BJ (cell line): ENCODE measurements around the gene ERRFI1. TPM values are rescaled to one million over a fixed set of nuclear protein-coding genes. Genes with fewer than 3 reads are reported as not detected.
"Not testable (repeated sequence)": the region's sequence is repeated elsewhere in the genome, so short reads cannot be mapped to it uniquely, and the experiment has no call there.

Experiments used
- CTCF ChIA-PET: fragments of 350-600 bp; formaldehyde crosslinking; extraction: SDS; loops from one replicate; lab custom pipeline; 2021; ENCODE audit warnings: antibody characterized with exemption, inconsistent platforms; lab: Yijun Ruan, JAX
- POLR2A ChIA-PET: fragments of 300-600 bp; sonication (Branson Sonifier 250); formaldehyde crosslinking; extraction: SDS; loops from one replicate; lab custom pipeline; 2021; ENCODE audit warnings: antibody characterized with exemption; lab: Charles Lee
- DNase-seq: peaks from one replicate; pipeline ENCODE4 v3.0.0-alpha.2; 2011; ENCODE audit warnings: low read depth
- H3K27me3 ChIP-seq: 2 replicates; pipeline ENCODE4 v1.6.0; 2011; ENCODE audit warnings: low read length; ENCODE audit not compliant: control insufficient read depth, insufficient read depth
- H3K36me3 ChIP-seq: 2 replicates; pipeline ENCODE4 v1.5.1; 2011; ENCODE audit warnings: low read length; ENCODE audit not compliant: control insufficient read depth, insufficient read depth
- H3K4me3 ChIP-seq: 2 replicates; pipeline ENCODE4 v1.5.1; 2011; ENCODE audit warnings: low read depth, mild to moderate bottlenecking, control low read depth, low read length
- polyA plus RNA-seq: library from polyadenylated mRNA; depleted of rRNA; stranded (reverse); fragments of >200 nt; gene quantifications from 2 replicates; pipeline ENCODE4 v1.2.3, GENCODE V29; 2011
- TF ChIP-seq, protein P1 (sequence below): IDR thresholded peaks from 2 replicates; pipeline ENCODE4 v1.5.1; 2011; ENCODE audit warnings: low read depth, mild to moderate bottlenecking, control low read depth, inconsistent platforms, low read length, moderate library complexity; ENCODE audit not compliant: insufficient read depth

ERRFI1 gene
- polyA plus RNA-seq, 1 experiment: 20.5 TPM

DNA sequence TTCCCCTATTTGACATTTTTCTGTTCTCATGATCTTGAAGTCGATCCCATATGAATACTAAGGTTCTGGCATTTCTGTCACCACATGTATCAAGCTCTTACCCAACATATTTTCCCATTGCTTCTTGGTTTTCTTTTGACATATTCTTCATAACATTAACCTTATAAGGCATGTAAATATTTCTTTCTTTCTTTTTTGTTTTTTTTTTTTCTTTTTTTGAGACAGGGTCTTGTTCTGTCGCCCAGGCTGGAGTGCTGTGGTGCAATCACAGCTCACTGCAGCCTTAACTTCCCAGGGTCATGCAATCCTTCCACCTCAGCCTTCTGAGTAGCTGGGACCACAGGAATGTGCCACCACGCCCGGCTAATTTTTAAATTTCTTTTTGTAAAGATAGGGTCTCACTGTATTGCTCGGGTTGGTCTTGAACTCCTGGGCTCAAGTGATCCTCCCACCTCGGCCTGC lies 33.1 kb upstream of the ERRFI1 start:
- DNase-seq: no peak
- no peaks in the 10 kb centered on the region for H3K36me3 ChIP-seq
- POLR2A ChIA-PET: interaction anchor here (0.6 kb wide), 1 partner anchor 102 kb away, joined by 3 read pairs; no protein-coding TSS in a partner anchor
- H3K4me3 ChIP-seq: no peak overlapping the region
- TF ChIP-seq, protein P1, sequence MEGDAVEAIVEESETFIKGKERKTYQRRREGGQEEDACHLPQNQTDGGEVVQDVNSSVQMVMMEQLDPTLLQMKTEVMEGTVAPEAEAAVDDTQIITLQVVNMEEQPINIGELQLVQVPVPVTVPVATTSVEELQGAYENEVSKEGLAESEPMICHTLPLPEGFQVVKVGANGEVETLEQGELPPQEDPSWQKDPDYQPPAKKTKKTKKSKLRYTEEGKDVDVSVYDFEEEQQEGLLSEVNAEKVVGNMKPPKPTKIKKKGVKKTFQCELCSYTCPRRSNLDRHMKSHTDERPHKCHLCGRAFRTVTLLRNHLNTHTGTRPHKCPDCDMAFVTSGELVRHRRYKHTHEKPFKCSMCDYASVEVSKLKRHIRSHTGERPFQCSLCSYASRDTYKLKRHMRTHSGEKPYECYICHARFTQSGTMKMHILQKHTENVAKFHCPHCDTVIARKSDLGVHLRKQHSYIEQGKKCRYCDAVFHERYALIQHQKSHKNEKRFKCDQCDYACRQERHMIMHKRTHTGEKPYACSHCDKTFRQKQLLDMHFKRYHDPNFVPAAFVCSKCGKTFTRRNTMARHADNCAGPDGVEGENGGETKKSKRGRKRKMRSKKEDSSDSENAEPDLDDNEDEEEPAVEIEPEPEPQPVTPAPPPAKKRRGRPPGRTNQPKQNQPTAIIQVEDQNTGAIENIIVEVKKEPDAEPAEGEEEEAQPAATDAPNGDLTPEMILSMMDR: no peak
- H3K27me3 ChIP-seq: no peaks in the 10 kb centered on the region
- CTCF ChIA-PET: interaction anchor here (0.8 to 3.0 kb wide), 4 partner anchors 14 to 32 kb away, joined by 3 to 12 read pairs (median 4); no protein-coding TSS in a partner anchor

DNA sequence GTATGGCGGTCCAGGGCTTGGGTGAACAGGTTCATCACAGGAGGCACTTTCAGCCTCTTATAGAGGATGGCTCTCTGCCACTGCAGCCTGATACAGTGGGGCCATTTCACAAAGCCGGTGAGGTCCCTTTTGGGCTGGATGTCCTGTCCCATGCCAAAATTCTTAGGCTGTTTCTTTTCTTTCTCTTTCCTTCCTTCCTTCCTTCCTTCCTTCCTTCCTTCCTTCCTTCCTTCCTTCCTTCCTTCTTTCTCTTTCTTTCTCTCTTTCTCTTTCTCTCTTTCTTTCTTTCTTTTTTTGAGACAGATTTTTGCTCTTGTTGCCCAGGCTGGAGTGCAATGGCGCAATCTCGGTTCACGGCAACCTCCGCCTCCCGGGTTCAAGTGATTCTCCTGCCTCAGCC lies 31.7 kb upstream of the ERRFI1 start:
- POLR2A ChIA-PET, H3K36me3 ChIP-seq, H3K27me3 ChIP-seq, DNase-seq, H3K4me3 ChIP-seq: not testable (repeated sequence)
- CTCF ChIA-PET: interaction anchor here (1.4 kb wide), 1 partner anchor 19 kb away, joined by 5 read pairs; no protein-coding TSS in a partner anchor

DNA sequence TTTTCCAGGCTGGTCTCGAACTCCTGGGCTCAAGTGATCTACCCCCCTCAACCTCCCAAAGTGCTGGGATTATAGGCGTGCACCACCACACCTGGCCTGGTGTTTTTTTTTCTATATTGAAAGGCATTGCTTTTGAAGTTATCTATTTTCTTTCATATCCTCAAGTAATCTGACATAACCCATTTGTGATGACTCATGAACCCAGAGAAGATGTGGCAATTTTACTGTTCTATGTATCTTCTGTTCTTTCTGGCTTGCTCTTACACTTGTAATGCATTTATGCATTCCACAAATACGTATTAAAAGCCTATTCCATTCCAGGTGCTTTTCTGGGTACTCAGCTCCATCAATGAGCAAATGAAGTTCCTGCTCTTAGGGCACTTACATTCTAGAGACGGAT lies 29.9 kb upstream of the ERRFI1 start:
- POLR2A ChIA-PET: no interaction called here
- TF ChIP-seq, protein P1: no peak
- no peak for DNase-seq
- CTCF ChIA-PET: interaction anchor here (0.6 kb wide), 1 partner anchor 64 kb away, joined by 3 read pairs; no protein-coding TSS in a partner anchor
- Histone ChIP-seq H3K4me3 (no peak overlapping the region), H3K27me3 (no peaks in the 10 kb centered on the region), H3K36me3 (no peaks in the 10 kb centered on the region)

DNA sequence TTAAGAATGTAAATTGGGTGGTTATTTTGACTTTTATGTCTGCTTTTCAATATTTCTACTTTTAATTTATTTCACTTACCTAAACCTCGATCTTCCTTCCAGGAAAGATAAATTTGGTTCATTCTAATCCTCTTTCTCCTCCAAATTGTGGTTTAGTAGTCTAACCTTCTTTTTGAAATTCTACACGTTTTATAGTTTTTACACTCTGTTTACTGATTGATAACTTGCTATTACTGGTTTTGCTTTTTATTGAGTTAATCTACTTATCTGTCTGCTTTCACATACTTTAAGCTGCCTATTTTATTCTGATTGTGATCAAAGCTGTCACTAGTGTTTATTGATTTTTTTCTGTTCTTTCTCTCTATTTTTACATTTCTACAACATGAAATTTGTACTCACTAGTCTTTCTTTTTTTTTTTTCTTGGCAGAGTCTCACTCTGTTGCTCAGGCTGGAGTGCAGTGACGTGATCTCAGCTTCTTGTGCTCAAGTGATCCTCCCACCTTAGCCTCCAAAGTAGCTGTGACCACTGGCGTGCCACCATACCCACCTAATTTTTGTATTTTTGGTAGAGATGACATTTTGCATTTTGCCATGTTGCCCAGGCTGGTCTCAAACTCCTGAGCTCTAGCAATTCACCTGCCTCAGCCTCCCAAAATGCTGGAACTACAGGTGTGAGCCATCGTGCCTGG lies 27.9 kb upstream of the ERRFI1 start:
- no peak for DNase-seq
- TF ChIP-seq, protein P1: no peak
- ChIA-PET POLR2A (no interaction called here), CTCF (no interaction called here)
- Histone ChIP-seq H3K27me3 (no peaks in the 10 kb centered on the region), H3K4me3 (no peak overlapping the region), H3K36me3 (no peaks in the 10 kb centered on the region)

DNA sequence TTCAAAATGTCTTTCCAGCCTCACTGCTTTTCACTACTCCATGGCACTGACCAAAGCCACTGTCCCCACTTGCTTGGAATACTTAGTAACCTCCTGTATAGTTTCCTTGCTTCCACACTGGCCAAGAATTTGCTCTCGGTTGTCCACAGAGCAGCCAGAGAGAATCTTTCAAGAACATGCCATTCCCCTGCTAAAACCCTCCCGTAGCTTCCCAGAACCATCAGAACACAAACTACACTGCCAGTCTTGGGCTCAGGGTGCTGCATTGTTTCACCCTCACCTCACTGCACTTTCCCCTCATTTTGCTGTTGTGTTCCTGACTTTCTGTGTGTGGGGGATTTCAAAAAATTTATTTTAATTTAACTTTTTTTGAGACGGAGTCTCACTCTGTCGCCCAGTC lies 25.5 kb upstream of the ERRFI1 start:
- ChIA-PET POLR2A (no interaction called here), CTCF (no interaction called here)
- no peak overlapping the region for H3K4me3 ChIP-seq
- no peak for DNase-seq
- TF ChIP-seq, protein P1: no peak
- H3K27me3 ChIP-seq: no peaks in the 10 kb centered on the region
- H3K36me3 ChIP-seq: no peaks in the 10 kb centered on the region

DNA sequence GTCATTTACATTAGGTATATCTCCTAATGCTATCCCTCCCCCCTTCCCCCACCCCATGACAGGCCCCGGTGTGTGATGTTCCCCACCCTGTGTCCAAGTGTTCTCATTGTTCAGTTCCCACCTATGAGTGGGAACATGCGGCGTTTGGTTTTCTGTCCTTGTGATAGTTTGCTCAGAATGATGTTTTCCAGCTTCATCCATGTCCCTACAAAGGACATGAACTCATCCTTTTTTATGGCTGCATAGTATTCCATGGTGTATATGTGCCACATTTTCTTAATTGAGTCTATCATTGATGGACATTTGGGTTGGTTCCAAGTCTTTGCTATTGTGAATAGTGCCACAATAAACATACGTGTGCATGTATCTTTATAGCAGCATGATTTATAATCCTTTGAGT lies 23.1 kb upstream of the ERRFI1 start:
- H3K27me3 ChIP-seq, POLR2A ChIA-PET, H3K36me3 ChIP-seq, H3K4me3 ChIP-seq, DNase-seq, CTCF ChIA-PET: not testable (repeated sequence)
